Nucleus accumbens (tissue), 56 donors: ENCODE data around the gene FASN.
A peak's percentile ranks its signal among the peaks of the same experiment; 100 is the strongest.

Source experiments
- DNase-seq, 56 donors: peaks; one replicate each; lab custom pipeline; 2025; lab: John Stamatoyannopoulos, UW

Gene FASN

DNA sequence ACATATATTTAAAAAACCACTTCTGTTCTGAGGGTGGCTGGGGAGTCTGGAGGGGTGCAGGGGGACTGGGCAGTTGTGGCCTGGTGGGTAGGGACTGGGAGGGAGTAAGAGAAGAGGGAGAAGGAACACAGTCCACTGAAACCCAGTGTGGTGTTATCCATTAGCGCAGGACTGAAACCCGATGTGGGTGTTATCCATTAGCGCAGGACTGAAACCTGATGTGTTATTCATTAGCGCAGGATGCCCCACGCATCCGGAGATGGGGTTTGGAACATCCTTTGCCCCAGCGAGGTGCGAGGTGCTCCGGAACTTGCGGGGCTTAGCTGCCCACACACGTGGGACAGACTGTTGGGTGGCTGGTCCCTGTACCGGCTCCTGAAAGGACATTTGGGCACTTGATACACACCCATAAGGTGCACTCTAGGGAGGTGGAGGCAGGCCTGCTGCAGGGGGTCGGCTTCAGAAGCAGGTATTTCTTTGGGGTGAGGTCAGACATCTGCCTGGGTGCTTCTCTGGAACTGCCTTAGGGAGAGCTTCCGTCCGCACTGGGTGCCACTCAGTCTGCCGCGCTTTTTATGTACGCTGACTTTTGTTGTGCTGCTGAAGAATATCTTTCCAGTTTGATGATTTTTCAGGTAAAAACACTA lies 20.3 kb upstream of the FASN start:
- DNase-seq, result no peak

DNA sequence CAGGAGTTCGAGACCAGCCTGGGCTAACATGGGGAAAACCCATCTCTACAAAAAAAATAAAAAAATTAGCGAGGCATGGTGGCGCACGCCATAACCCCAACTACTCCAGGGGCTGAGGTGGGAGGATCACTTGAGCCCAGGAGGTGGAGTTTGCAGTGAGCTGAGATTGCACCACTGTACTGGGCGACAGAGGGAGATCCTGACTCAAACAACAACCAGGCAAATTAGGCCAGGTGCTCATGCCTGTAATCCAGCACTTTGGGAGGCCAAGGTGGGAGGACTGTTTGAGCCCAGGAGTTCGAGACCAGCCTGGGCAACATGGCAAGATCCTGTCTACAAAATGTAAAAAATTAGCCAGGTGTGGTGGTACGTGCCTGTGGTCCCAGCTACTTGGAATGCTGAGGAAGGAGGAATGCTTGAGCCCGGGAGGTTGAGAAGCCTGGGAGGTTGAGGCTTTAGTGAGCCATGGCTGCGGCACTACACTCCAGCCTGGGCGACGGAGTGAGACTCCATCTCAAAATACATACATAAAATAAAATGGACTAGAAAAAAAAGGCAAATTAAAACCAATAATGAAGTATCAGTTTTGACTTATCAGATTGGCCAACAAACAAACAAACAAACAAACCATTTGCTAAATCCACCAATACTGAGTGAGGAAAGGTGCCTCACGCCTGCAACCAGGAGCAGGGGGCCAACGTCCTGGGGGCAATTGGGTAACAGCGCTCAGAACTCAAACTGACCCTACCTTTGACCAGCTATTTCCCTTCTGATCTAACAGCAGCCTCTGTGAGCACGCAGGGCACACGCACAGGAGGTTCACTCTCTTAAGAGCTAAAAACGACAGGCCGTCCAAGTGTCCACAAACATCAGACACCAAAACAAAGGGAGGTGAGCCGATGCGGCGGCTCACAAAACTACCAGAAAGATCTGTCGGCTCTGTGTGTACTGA lies 19.4 kb upstream of the FASN start:
- no peak for DNase-seq

DNA sequence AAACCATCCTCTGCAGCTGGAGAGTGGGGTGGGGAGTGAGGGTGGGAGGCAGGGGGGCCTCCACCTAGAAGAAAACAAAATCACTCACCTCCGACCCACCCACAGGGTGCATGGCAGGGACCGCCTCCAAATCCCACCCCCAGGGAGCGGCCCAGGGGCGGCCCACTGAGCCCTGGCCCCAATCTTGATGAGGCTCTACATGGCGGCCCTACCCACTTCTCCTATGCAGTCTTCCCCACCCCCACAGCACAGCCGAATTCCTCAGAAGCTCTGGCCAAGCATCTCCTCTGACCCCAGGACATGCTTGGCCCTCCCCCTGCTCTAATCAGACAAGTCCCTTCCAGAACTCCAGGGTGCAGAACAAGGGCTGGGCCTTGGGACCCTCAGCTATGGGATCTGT lies 18.2 kb upstream of the FASN start:
- no peak for DNase-seq

DNA sequence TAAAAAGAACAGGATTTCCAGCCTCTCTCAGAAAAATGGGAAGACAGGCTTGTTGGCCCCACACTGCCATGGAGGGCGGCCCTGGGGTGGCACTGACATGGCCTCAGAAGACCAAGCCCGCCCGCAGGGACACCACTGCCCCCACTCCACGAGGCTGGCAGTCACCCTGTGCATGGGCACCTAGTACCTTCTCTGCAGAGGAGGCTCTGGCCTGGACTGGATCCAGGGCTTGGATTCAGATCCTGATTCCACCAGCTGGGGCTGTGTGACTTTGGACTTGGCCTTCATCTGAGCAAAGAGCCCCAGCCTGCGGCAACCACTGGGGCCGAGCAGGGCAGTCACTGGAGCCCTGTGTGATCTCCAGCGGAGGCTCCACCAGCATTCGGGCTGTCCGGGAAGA lies 16.8 kb upstream of the FASN start:
- no peak for DNase-seq

DNA sequence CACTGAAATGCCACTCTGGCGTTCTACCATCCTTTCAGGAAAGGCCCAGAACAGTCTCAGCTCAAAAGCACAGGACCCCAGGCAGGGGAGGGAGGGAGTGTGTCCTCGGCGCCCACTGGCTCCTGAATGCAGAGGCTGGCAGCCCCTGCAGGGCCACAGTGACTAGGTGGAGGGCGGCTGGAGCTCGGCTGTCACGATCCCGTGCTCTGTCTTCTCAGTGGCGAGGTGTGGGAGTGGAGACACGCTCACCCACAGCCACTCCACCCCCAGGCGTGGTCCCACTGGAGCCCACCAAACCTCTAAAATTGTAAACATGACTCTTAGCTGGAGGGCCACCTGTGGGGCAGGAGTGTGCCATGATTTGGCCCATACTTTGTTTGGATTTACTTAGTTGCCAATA lies 16.4 kb upstream of the FASN start:
- DNase-seq, result no peak

DNA sequence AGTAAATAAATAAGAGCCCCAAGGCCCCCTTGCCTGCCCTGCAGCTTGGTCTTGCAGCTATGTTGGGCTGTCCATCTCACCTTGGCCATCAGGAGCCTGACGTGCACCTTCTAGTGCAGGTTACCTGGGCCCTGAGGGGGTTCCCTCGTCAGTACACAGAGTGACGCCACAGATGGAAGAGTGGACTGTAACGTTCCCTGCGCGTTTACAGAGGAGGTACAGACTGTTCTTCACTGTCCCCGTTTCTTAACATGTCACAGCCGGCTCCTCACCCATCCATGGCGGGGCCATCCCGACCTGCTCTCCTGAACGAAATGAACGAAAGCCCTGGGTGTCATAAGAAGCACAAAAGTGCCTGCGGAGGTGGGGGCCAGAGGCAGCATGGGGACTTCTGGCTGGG lies 15.9 kb upstream of the FASN start:
- DNase-seq, result no peak

DNA sequence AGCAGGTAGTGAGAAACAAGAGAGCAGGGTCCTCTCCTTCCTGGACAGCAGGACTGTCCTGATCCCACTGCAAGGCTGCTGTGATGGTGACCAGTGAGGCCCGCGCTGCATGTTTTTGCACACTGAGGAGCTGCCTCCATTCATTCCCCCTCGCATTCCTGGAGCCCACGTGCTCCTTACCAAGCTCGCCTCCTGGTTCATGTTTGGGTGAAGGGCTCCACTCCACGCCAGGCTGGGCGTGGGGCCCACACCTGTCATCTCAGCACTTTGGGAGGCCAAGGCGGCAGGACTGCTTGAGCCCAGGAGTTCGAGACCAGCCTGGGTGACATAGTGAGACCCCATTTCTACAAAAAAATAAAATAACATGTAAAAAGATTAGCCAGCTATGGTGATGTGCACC lies 15.4 kb upstream of the FASN start:
- DNase-seq, result no peak

DNA sequence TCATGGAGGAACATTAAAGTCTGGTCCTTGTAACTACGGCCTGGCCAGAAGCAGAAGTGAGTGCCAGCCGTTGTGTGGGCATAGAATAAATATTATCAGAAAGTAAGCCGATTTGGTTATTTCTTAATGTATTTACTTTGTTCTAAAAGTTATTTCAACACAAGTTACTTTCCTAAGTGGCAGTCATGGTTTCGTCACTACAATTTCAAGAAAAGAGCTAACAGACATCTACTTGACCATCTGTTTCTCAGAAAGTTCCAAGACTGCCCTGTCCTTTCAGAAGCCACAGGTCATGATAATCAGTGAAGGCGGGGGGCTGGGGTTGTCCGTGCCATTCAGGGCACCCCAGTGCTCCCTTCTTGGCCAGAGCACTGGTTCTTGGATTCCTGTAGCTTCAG lies 14.9 kb upstream of the FASN start:
- DNase-seq, result no peak

DNA sequence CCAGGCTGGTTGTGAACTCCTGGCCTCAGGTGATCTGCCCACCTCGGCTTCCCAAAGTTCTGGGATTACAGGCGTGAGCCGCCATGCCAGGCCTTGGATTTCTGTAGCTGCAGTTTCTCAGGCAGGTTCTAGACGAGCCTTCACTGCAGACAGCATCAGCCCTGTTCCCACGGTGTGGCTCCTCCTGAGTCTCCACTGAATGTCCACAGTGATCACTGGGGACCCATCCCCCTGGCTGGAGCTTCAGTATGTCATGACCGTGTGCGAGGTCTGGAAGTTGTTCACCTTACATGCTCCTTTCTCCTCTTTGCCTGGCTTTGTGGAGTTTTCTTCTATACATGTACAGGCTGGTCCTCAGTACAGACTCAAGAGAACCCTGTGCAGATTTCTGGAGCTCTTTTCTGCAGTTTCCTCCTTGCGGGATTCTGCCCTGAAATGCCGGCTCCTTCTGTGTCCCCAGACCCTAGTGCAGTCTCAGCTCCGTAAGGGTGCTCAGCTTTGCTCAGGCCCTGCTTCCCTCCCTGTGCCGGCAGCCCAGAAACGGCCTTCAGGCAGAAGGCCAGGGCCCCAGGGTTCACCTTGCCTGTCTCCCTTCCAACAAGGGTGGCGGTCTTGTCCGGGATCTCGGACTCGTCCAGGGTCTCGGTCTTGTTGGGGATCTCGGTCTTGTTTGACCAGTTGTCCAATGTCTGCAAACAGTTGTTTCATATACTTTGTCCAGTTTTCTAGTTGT lies 14.3 kb upstream of the FASN start:
- no peak for DNase-seq

DNA sequence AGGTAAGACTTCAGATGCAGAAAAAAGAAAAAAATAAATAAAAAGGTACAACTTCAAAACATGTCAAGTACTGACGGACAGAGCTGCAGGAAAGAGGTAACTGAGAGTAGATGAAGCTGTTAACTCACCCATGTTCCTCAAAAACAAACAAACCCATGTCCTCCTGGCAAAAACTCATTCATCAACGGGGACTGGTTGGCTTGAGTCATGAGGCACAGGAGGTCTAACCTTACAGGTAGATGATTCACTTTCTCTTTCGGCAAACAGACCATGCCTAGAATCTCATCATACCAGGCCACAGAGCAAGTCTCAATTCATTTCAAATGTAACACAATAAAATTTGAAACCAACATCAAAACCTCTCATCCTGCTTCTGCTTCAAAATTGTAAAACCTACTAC lies 12.3 kb upstream of the FASN start:
- DNase-seq, result no peak

DNA sequence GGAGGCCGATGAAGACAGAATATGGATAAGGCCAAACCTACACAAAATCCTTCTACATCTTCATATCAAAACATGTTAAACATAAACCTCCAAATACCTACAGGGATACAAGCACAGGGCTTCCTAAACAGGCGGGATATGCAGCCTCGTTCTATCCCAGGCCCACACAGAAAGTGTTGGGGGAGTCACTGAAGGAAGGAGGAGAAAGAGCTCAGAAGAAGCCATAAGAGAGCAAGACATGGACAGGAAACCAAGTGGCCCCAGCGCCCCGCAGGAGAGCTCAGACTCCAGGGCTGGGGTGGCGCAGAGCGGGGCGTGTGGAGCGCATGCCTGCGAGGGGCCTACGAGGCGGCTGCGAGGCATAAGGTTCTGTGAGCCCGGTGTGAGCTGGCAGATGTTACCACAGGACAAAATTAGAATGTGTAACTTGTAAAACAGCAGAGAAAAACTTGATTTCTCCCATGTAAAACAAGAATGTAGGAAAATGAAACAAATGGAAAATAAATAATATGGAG lies 11.0 kb upstream of the FASN start:
- no peak for DNase-seq

DNA sequence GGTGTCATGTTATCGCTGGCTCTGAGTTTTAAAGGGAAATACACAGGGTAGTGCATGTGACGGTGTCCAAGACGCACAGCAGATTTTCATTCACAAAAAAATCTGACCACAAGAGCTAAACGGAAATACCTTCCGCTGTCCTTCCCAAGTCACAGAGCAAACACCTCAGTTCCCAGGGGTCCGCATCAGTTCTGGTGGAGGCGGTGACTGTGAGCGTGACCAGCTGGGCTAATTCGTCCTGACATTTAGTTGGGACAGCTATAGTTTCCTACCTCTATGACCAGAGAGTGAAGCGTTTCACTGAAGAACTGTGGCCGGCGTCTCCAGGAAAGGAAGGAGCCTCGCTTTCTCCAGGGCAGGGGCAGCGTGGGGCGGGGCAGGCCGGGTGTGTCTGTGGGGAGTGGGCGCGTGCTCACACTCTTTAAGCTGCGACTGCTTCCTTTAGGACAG lies 10.5 kb upstream of the FASN start:
- DNase-seq, result no peak

DNA sequence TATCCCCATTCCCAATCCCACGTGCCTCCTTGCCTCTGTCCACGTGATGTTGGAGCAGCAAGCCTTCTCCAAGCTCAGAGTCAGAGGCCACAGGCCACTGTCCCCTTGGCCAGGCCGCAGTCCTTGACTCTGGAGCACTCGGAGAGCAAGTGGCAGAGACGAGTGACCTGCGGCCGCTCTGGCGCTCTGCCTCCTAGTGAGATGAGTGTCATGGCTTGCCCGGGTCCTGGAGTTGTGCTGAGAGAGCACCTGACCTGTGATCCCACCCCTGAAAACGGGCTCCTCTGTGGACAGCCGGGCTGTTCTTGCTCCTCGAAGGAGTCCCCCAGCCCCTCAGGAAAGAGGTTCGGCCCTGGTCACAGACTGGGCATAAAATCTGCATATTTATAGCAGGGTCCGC lies 10.0 kb upstream of the FASN start:
- no peak for DNase-seq

DNA sequence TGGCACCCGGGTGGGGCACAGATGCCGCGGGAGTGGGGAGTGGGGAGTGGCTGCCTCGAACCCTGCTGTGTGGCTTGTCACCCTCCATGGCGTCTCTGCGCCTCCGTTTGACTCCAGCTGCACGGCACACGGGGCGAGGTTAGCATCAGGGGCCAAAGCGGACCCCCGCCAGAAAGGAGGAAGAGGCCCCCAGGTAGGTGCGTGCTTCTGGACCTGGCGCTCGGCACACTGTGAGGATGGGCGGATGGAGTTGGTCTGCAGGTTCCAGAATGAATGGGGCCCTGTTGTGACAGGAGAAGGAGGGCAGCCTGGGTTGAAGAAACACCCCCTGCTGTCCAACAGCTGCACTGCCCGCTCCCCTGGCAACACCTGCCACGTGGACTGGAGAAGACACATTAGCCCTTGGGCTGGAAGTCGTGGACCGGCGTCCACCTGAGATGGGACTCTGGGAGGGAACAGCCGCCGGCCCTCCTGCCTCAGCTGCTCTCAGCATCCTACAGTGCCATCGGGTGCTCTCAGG lies 9.4 kb upstream of the FASN start:
- DNase-seq, result no peak

DNA sequence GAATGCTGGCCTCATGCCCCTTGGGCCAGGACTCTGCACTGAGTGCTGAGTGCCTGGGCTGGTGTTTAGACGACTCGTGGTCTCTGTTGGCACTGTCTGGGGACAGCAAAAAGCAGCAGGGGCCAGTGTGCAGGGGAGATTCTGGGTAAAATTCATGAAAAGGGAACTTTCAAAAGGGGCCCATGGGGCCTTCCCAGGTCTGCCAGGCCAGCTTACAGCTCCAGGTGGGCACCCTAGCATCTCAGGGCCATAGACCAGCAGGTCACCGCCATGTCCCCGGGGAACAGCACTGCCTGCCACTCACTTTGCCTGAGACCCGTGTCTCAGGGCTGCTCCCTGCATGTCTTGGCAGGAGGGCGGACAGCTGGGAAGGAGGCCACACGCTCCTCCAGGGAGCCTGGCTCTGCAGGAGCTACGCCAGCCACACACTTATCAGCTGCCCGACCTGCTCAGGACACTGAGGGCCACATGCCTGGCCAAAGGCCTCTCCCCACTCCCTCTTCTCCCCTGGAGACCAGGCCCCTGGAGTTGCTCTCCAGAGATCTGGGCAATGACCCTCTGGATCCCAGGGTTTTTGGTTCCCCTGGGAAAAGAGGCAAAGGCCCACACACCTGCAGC lies 8.8 kb upstream of the FASN start:
- peak in 10 of 56 donors; percentile 14 to 55 (median 32) for DNase-seq

DNA sequence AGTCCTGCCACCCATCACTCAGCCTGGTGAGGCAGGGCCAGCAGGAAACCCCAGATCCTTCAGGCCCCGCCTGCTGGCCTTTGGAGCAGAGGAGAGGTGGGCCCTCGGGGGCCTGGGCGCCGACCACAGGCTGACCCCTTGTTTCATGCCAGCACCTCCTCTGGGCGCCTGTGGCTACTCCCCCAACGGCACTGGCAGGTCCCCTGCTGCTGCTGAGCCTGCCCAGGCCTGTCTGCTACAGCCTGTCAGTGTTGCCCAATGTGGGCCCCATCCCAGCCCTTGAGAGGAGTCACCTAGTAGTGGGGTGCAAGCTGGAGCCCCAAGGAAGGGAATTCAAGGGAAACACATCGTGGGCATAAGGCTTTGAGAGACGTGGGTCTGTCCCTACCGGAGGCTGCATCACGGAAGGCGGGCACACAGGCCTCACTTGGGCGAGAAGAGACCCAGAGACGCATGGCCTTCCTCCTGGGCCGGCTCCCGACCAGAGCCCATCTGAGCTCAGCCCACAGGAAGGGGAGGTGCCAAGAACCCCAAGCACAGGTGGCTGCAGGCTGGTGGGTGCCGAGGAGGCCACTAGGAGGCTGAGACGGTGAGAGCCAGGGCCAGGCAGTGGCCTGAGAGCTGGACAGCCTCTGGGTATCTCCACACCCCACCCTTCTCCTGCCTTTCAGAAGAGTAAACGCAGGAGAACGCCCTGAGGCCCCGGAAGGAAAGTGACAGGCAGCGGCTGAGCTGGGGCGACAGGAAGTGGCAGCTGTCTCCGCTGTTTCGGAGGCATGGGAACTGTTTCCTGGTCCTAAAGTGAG lies 8.0 kb upstream of the FASN start:
- peak in 6 of 56 donors; percentile 19 to 57 (median 30) for DNase-seq

DNA sequence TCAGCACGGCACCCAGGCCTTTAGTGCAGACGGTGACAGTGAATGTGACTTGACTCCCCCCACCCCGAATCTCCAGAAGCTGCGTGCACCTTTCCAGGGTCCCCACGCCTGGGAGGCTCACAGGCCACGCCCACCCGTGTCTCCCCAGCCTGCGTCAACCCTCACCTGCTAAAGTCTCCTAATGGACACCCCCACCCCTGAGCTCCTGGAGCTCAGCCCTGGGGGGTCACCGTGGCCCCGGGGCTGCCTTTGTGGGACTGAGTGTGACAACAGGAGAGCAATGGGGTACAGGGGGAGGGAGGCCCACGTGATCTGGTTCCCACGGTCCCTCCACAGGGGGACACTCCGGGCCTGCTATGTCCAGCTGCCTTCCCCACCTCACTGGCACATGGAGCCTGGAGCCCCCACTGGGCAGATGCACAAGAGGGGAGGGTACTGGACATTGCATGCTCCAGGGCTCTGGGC lies 7.4 kb upstream of the FASN start:
- DNase-seq, result no peak

DNA sequence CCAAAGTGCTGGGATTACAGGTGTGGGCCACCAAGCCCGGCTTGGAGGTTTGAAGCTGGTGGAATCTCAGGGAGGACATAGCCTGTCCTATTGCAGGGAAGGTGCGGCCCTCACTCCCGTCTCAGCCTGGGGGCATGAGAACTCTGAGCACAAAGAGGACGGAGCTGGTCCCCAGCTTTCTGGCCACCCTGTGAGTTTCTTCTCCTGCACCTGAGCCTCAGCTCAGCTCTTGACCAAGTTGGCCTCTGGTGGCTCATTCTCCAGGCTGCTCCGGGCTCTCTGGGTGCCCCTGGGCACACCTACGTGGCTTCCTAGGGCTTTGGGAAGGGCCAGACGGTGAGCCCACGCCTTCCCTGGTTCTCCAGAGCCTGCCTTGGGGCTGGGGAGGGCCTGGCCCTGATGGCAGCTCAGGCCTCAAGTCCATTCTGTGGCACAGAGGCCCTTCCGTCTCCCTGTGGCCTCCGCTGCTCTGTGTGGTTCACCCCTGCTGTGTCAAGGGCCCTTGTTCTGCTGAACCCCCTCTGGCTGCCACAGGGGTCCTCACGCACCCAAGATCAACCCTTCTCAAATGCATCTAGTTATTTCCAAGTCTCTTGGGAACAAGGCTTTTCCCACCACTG lies 6.9 kb upstream of the FASN start:
- no peak for DNase-seq
